Measurements from ENCODE around the gene PEX14. TPM values are rescaled to one million over a fixed set of nuclear protein-coding genes. Genes with fewer than 3 reads are reported as not detected.

The PEX14 gene
- total and polyA plus RNA-seq, 10 of the 15 experiments (the other 5 are each of a cell fraction or from before 2014, with no cell fraction given): 1.4 to 23.2 (median 12.0) TPM

DNA sequence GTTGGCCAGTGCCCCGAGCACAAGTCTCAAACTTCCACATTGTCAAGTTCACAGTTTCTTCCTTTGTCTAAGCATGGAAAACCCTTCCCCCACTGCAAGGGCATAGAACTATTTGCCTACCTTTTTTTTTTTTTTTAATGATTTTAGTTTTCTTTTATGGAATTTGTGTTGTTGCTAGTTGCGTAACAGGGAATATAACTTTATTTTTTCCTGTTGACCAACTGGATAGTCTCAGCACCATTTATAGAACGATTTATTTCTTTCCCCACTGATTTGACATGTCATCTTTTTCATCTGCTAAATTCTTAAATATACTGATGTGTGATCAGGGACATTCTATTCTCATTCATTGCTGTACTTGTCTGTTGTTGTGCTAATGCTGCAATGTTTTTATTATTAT, 83.0 kb downstream of the PEX14 start:
- H4K20me1 ChIP-seq (ENCODE audit: control insufficient read depth, insufficient read depth): no peaks in the 10 kb centered on the region
- DNase-seq (ENCODE audit: low read depth, low spot score) (no peak), ATAC-seq (no peak), FAIRE-seq (no peak)
- SMC1A ChIA-PET (ENCODE audit: uncharacterized antibody, unreplicated experiment): interaction anchor here (0.9 kb wide), 1 partner anchor 39 kb away, joined by 3 read pairs; no protein-coding TSS in a partner anchor
- H3K4me1 ChIP-seq (ENCODE audit: control insufficient read depth, insufficient read depth, low read length): peaks cover 15% of the 10 kb centered on the region
- CTCF ChIA-PET: no interaction called here
- no peak overlapping the region for H3K9ac ChIP-seq (ENCODE audit: control insufficient read depth, insufficient read depth, low read length)
- H3K27me3 ChIP-seq (replicated peaks in 1 of 2; ENCODE audit: control insufficient read depth in 2 of 2, insufficient read depth in 2 of 2, low read length in 1 of 2): no peaks in the 10 kb centered on the region
- no peak overlapping the region for H3K27ac ChIP-seq (ENCODE audit: control insufficient read depth, insufficient read depth)
- 80% methylated on average over 3 of the region's 3 CpGs for WGBS (ENCODE audit: insufficient coverage, insufficient replicate concordance, low lambda C conversion rate, missing lambda C conversion rate)
- no peak overlapping the region for H2AFZ ChIP-seq (ENCODE audit: control insufficient read depth, low read depth, low read length)
- H3K4me3 ChIP-seq: no peak overlapping the region
- no peak overlapping the region for H3K4me2 ChIP-seq (ENCODE audit: control insufficient read depth, insufficient read depth)
- H3K9me3 ChIP-seq (replicated peaks; ENCODE audit: control insufficient read depth, insufficient read depth, low read length): no peaks in the 10 kb centered on the region
- TF ChIP-seq SUPT20H (IDR thresholded peaks at IDR 0.05; ENCODE audit: borderline replicate concordance, control insufficient read depth, low read depth, low read length): no peak
- TF ChIP-seq SUZ12 (IDR thresholded peaks at IDR 0.05; ENCODE audit: unreplicated experiment): no peak
- TF ChIP-seq FOS (IDR thresholded peaks at IDR 0.05; ENCODE audit: borderline replicate concordance, extremely low read depth, insufficient read length): no peak
- no peak for TF ChIP-seq RB1 (IDR thresholded peaks at IDR 0.05; ENCODE audit: borderline replicate concordance)
- TF ChIP-seq TBL1XR1 (IDR thresholded peaks at IDR 0.05; ENCODE audit: low read depth, low read length): no peak
- no peak for TF ChIP-seq JUNB (IDR thresholded peaks at IDR 0.05)
- no peak for TF ChIP-seq ZSCAN29 (IDR thresholded peaks at IDR 0.05)
- no peak for TF ChIP-seq NR2F1 (conservative IDR thresholded peaks at IDR 0.05)
- no peak for TF ChIP-seq IKZF1 (conservative IDR thresholded peaks at IDR 0.05)
- no peak for TF ChIP-seq RAD21 (IDR thresholded peaks at IDR 0.05; ENCODE audit: insufficient read depth, low read depth, low read length)
- TF ChIP-seq, protein P1, sequence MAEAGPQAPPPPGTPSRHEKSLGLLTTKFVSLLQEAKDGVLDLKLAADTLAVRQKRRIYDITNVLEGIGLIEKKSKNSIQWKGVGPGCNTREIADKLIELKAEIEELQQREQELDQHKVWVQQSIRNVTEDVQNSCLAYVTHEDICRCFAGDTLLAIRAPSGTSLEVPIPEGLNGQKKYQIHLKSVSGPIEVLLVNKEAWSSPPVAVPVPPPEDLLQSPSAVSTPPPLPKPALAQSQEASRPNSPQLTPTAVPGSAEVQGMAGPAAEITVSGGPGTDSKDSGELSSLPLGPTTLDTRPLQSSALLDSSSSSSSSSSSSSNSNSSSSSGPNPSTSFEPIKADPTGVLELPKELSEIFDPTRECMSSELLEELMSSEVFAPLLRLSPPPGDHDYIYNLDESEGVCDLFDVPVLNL (IDR thresholded peaks at IDR 0.05; ENCODE audit: low read depth, low read length): no peak
- TF ChIP-seq POU2F2 (IDR thresholded peaks at IDR 0.05; ENCODE audit: borderline replicate concordance, low read depth, low read length): no peak
- TF ChIP-seq BCL11A (IDR thresholded peaks at IDR 0.05; ENCODE audit: low read depth, low read length): no peak
- POLR2A ChIA-PET: no interaction called here
- in situ Hi-C loops (cut with MboI): no loop called here
- intact Hi-C loops (cut with micrococcal nuclease; ENCODE audit: unreplicated experiment): no loop called here
- H3K36me3 ChIP-seq (ENCODE audit: control insufficient read depth in 2 of 2, insufficient read depth in 2 of 2, low read length in 1 of 2): no peaks in the 10 kb centered on the region
- BruUV-seq (replicated peaks): no TSS peak
- RAD21 ChIA-PET (ENCODE audit: unreplicated experiment): no interaction called here
- no peaks in the 10 kb centered on the region for H3K79me2 ChIP-seq (ENCODE audit: control insufficient read depth, insufficient read depth, low read length)
